Right lobe of liver (tissue), 4 donors: ENCODE results near the gene STK31.
"Not testable (repeated sequence)": the region's sequence is repeated elsewhere in the genome, so short reads cannot be mapped to it uniquely, and the experiment has no call there.

Source experiments
- CTCF ChIP-seq, 4 donors: fragments of 200-600 bp in 3 of 4; fragments of 450-650 bp in 1 of 4; IDR thresholded peaks; one replicate each; pipeline versions ENCODE4 v1.5.1 to v1.8.0; 2016 to 2022; ENCODE audit warnings: antibody characterized with exemption in 4 of 4, mild to moderate bottlenecking in 2 of 4
- POLR2A ChIP-seq: fragments of 450-650 bp; IDR thresholded peaks from one replicate; pipeline ENCODE4 v1.6.1; 2017; ENCODE audit warnings: antibody characterized with exemption, mild to moderate bottlenecking
- donor health status: DM: no; HTN: no; CAD: no.
- donor health status: DM: no; HTN: no; CAD: no.
- donor health status: DM: no; HTN: yes; CAD: no.

GRCh38 chr7:23722587-23723216 lies 12.7 kb downstream of the STK31 start:
- not testable (repeated sequence) for TF ChIP-seq CTCF (IDR thresholded peaks at IDR 0.05); POLR2A
